Right hindlimb (tissue), 1 donor: ENCODE measurements around the gene NEK9.
"Not testable (repeated sequence)": the region's sequence is repeated elsewhere in the genome, so short reads cannot be mapped to it uniquely, and the experiment has no call there.

ENCODE experiments used
- DNase-seq: peaks from one replicate; pipeline ENCODE4 v3.0.0-alpha.2; 2018

NEK9 gene

GRCh38 chr14:75098682-75099081 lies 28.2 kb downstream of the NEK9 start:
- no peak for DNase-seq

- no peak for DNase-seq
Measured at GRCh38 chr14:75098212-75098611, 28.6 kb downstream of the NEK9 start.

- no peak for DNase-seq
Measured at GRCh38 chr14:75096959-75097358, 29.9 kb downstream of the NEK9 start.

- DNase-seq, result no peak
Measured at GRCh38 chr14:75095690-75096089, 31.2 kb downstream of the NEK9 start.

GRCh38 chr14:75094896-75095295 lies 32.0 kb downstream of the NEK9 start:
- no peak for DNase-seq

GRCh38 chr14:75092698-75093097 lies 34.1 kb downstream of the NEK9 start:
- DNase-seq, result no peak

- no peak for DNase-seq
Measured at GRCh38 chr14:75091251-75091650, 35.6 kb downstream of the NEK9 start.

- DNase-seq, result no peak
Measured at GRCh38 chr14:75090353-75090752, 36.5 kb downstream of the NEK9 start.

GRCh38 chr14:75088566-75089373 lies 38.1 kb downstream of the NEK9 start:
- DNase-seq, result peak; percentile 61

- DNase-seq, result no peak
Measured at GRCh38 chr14:75088153-75088552, 38.7 kb downstream of the NEK9 start.

- no peak for DNase-seq
Measured at GRCh38 chr14:75084513-75084912, 42.3 kb downstream of the NEK9 start.

- no peak for DNase-seq
Measured at GRCh38 chr14:75083271-75083670, 43.6 kb downstream of the NEK9 start.

GRCh38 chr14:75081660-75082229 lies 45.1 kb downstream of the NEK9 start:
- peak; percentile 26 for DNase-seq

GRCh38 chr14:75079521-75079920 lies 47.3 kb downstream of the NEK9 start:
- no peak for DNase-seq

GRCh38 chr14:75077794-75078193 lies 49.1 kb downstream of the NEK9 start:
- no peak for DNase-seq

GRCh38 chr14:75070383-75070782 lies 56.5 kb downstream of the NEK9 start:
- peak; percentile 69 for DNase-seq

GRCh38 chr14:75069811-75070145 lies 57.1 kb downstream of the NEK9 start:
- DNase-seq, result no peak

GRCh38 chr14:75069121-75069810 lies 57.6 kb downstream of the NEK9 start, which contains the start of gene ZC2HC1C:
Gene ZC2HC1C, plus strand, starts transcription at chr14:75069641. Its CDS starts 933 bp downstream, at chr14:75070574.
- peak; percentile 95 for DNase-seq

GRCh38 chr14:75068294-75069120 lies 58.3 kb downstream of the NEK9 start:
- DNase-seq, result no peak

GRCh38 chr14:75067765-75068164 lies 59.1 kb downstream of the NEK9 start:
- DNase-seq, result not testable (repeated sequence)

- no peak for DNase-seq
Measured at GRCh38 chr14:75067212-75067611, 59.6 kb downstream of the NEK9 start.

- DNase-seq, result no peak
Measured at GRCh38 chr14:75066691-75067090, 60.2 kb downstream of the NEK9 start.

GRCh38 chr14:75064205-75064567 lies 62.7 kb downstream of the NEK9 start:
- no peak for DNase-seq
